Cortex of kidney (tissue), 1 donor: Measurements from ENCODE around the gene PCDH10.

ENCODE experiments used
- DNase-seq: peaks from one replicate; lab custom pipeline; 2025; lab: John Stamatoyannopoulos, UW

The PCDH10 gene, protein sequence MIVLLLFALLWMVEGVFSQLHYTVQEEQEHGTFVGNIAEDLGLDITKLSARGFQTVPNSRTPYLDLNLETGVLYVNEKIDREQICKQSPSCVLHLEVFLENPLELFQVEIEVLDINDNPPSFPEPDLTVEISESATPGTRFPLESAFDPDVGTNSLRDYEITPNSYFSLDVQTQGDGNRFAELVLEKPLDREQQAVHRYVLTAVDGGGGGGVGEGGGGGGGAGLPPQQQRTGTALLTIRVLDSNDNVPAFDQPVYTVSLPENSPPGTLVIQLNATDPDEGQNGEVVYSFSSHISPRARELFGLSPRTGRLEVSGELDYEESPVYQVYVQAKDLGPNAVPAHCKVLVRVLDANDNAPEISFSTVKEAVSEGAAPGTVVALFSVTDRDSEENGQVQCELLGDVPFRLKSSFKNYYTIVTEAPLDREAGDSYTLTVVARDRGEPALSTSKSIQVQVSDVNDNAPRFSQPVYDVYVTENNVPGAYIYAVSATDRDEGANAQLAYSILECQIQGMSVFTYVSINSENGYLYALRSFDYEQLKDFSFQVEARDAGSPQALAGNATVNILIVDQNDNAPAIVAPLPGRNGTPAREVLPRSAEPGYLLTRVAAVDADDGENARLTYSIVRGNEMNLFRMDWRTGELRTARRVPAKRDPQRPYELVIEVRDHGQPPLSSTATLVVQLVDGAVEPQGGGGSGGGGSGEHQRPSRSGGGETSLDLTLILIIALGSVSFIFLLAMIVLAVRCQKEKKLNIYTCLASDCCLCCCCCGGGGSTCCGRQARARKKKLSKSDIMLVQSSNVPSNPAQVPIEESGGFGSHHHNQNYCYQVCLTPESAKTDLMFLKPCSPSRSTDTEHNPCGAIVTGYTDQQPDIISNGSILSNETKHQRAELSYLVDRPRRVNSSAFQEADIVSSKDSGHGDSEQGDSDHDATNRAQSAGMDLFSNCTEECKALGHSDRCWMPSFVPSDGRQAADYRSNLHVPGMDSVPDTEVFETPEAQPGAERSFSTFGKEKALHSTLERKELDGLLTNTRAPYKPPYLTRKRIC

GRCh38 chr4:133148690-133149363 is at the start of gene PCDH10:
Gene PCDH10 (plus strand): TSS chr4:133149294. CDS start chr4:133150141, 847 bp downstream.
- DNase-seq = no peak

- DNase-seq = no peak
Measured at GRCh38 chr4:133102043-133102442, 47.1 kb upstream of the PCDH10 start.

GRCh38 chr4:133102612-133103409 is 46.3 kb upstream of the PCDH10 start:
- no peak for DNase-seq

GRCh38 chr4:133112641-133113040 is 36.5 kb upstream of the PCDH10 start:
- no peak for DNase-seq

DNA sequence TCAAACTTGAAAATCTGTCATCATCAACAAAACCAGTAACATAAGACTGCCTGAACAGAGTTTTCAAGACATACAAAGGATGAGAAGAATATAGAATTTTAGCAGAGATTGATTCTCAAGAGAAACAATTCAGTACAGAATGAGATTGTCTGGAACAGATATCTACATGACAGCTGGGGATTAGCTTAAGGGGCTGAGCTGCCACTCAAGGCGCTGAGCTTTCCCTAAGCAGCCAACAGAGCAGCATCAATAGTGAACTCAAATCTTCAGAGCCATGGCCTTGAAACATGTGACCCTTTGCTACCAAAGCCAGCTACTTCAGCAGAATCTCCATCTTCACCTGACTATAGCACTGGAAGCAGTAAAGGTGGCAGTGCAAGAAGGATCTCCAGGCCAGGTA is 24.3 kb upstream of the PCDH10 start:
- no peak for DNase-seq

DNA sequence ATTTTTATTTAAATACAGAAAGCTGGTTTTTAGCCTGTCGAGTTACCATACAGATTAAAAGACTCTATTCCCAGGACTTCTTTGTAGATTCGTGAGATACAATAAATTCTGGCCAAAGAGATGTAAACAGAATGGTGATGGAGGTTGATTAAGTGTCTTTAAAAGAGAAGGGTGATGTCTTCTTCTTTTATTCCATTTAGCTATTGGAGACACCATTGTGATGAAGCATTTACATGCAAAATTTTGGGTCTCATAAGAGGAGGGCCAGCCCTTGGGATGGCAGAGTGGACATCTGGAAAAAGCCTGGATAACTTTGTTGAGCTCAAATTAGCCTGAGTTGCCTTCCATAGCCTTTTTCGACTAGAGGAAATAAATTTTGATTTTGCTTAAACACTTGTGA is 21.6 kb upstream of the PCDH10 start:
- DNase-seq = no peak

DNA sequence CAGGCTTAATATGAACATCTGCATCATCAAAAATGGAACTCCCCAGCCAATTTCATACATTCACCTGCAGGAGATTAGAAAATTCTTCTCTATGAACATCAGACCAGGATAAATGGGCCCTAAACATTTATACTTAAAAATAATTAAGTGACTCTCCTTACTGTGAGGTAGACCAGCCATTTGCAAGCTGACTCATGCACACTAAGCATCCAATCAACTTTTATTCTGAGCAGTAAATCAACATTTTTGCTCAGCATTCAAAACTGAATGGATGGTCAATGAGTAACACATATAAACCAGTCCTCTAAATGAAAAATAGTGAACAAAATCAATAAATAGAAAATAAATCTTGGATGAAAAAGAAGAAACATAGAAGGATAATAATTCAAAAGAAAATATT is 19.9 kb upstream of the PCDH10 start:
- DNase-seq = no peak

GRCh38 chr4:133130171-133130570 is 18.9 kb upstream of the PCDH10 start:
- DNase-seq = no peak

DNA sequence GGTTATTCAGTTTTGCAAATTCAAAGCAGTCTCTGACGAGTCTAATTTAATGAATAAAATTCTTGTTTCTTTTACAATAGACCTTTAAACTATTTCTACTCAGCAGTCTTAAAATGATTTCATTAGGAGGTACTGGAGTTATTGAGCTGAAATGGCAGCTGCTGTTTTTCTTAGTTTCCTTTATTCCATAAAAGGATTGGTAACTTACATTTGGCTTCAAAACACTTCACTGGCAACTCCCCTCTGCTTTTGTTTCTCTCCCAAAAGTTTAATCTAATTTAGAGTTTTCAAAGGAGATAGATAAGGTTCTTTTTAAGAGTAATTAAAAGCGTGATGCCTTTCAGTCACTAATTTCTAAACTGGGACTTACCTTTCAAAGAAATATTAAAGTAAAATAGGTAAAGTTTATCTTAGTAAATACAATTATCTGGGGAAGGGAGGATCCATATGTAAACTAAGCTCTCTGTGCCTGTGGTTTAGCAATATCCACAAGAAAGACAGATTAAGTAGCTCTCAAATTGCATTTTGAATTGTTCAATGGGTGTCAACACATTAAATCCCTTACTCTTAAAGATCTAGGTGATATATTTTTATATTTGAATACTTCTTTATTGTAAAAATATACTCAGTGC is 17.1 kb upstream of the PCDH10 start:
- DNase-seq = no peak

GRCh38 chr4:133136833-133137232 is 12.3 kb upstream of the PCDH10 start:
- DNase-seq = no peak

DNA sequence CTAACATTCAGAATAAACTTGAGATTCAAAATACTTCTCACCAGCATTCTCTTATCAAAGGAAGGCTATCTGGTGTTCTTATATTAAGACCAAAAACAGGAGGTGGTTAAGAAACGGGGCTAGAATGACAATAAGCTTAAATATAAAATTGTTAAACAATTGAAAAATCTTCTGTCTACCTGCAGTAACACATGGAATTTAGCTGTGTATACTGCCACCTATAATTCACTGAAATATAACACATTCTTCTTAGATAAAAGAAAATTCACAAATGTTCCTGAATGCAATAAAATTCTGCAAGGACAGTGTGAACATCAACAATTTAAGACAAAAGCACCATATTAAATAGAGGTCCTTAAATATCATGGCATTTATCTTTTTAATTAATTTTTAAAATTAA is 11.5 kb upstream of the PCDH10 start:
- no peak for DNase-seq

DNA sequence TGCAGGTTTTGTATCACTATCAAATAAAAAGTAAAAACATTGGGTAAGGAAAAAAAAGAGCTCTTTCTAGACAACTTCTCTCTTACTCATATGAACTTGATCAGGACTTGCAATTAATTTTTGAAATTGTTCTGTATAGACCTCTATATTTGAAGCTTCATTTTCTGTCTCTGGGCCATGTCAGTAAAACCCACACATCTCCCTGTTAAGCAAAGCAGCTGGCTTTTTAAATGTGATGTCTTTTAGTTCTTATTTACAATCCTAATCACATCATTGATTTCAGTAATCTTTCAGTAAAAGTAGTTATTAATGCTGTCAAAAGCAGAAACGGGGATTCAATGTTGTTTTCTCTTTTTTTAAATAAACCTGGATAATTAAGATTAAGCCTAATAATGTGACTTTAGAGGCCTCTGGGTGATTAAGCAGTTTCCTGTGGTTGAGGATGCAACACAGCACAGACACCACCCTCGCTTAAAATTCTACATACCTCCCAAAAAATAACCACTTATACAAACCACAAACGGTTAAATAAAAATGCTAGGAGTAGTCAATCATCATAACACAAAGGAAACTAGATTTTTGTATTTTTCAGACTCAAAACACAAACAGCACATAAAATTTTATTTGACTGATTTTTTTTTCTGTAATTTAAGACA is 5.2 kb upstream of the PCDH10 start:
- DNase-seq = no peak

DNA sequence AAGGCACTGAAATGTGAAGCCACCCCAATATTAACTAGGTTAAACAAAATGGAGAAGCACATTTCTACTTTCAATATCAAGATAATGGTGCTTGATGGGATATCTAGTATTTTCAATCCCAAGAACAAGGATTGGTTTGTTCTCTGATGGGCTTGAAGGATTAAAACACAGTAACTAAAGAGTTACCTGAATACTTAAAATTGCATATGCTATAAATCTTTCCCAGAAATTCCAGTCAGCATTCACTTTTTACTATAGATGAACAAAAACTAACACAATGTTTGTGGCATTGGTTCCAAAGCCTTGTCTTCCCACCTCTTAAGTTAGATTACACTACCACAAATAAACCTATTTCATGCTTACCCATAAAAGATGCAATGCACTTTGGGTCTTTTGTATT is 3.9 kb upstream of the PCDH10 start:
- DNase-seq = no peak

- no peak for DNase-seq
Measured at GRCh38 chr4:133145758-133146573, 3.1 kb upstream of the PCDH10 start.

- no peak for DNase-seq
Measured at GRCh38 chr4:133146574-133147241, 2.4 kb upstream of the PCDH10 start.

DNA sequence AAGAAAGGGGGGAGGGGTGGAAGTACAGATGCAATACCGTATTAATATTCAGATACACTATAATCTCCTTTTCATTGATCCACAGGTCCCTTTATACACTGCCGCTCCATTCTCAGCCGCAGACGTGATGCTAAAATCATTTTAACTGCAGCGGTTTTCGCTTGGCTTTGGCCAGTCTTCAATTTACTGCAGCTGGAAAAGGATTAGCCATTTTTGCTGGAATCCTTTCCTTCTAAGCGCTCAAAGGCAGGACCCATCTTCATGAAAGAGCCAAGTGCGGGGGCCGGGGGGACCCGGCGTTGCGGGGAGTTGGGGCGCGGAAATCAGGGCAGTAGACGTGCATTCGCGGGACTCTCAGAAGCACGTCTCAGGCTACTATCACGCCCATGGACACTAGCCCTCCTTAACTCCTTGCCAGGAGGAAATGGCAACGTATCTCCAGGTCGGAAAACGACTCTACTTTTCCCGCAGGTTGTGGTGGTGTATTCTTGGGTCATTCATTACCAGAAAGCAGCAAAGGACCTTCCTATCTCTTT is 1.7 kb upstream of the PCDH10 start:
- no peak for DNase-seq

DNA sequence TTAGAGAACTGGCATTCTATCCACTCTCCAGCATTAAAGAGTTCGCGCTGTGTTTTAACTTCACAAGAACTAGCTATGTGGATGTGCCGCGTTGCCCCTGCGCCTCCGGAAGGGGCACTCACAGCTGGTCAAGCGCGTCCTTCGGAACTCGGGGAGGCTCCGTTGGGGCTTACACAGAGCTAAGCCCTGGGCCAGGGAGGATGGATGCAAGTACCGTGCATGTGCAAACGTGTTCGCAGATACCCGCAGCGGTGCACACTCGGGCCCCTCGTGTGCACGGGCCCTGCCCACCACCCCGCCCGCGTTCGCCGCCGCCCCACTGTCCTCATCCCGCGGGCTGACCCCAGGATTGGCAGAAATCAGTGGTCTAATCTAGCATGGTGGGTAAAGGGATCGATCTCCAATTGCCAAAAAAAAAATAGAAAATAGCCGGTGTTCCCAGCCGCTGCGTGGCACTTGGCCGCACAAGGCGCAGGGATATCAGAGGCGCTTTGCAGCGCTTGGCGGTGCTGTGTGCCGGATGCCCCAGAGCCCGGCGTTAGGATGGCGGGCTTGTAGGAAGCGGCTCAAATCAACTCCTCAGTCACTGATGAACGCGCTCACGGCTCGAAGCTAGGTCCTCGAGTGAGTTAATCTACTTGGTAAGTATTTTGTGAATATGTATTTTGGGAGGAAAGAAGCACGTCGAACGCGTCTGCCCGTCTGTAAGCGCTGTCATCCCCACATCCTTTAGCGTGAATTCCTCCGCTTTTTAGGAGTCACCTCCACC is 989 bp upstream of the PCDH10 start:
- no peak for DNase-seq

DNA sequence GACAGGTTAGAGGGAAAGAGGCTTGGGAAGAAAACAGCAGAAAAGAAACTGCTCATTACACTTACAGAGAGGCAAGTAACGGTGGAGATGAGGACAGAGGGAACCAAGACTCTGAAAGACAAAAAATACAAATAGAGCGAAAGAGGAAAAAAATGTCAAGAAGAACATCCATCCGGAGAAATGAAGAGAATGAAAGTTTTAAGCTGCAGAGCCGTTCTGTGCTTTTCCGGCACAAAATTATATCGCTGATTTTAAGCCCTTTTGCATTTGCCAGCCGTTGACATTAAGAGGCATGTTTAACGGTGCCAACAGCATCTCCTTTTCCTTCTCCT is 236 bp downstream of the PCDH10 start:
- DNase-seq = no peak
